K562 treated with DMSO at 1 percent for 4 hours (cell line): ENCODE results near the gene EOLA1. TPM values are rescaled to one million over a fixed set of nuclear protein-coding genes. Genes with fewer than 3 reads are reported as not detected.

ENCODE experiments used
- total RNA-seq: library from RNA; unstranded; fragments of 300-600 nt; gene quantifications from 2 replicates; pipeline ENCODE4 v1.2.3, GENCODE V29; 2022; ENCODE audit not compliant: insufficient read depth

EOLA1 gene
- total RNA-seq, result 18.5 and 19.2 TPM in 2 replicates

GRCh38 chrX:149540621-149541520 lies at the start of gene EOLA1:
Gene EOLA1, plus strand, starts transcription at chrX:149541012. Its CDS starts 4,619 bp downstream, at chrX:149545631.

GRCh38 chrX:149504915-149505651 lies 35.7 kb upstream of the EOLA1 start, which contains the start of gene IDS:
Gene IDS, minus strand, starts transcription at chrX:149505306. Its CDS starts 169 bp downstream, at chrX:149505137.

GRCh38 chrX:149549701-149550100 lies 8.9 kb downstream of the EOLA1 start, which contains the start of gene HSFX3:
Gene HSFX3, minus strand, starts transcription at chrX:149549924. Its CDS starts 72 bp downstream, at chrX:149549852.

GRCh38 chrX:149587359-149587758 lies 46.5 kb downstream of the EOLA1 start, which contains the start of gene MAGEA9B:
Gene MAGEA9B, minus strand, starts transcription at chrX:149587459. Its CDS starts 4,280 bp downstream, at chrX:149583179.

GRCh38 chrX:149595214-149595613 lies 54.4 kb downstream of the EOLA1 start, which contains the start of gene HSFX2:
Gene HSFX2, minus strand, starts transcription at chrX:149595314. Its CDS starts 614 bp downstream, at chrX:149594700.

Other genes with a start within 250 kb of the EOLA1 start
- 20.2 and 23.5 TPM in 2 replicates for gene IDS, start 35.7 kb upstream of the EOLA1 start, total RNA-seq
- not detected in 2 replicates for gene HSFX3, start 8.9 kb downstream of the EOLA1 start, total RNA-seq
- 21.2 and 24.5 TPM in 2 replicates for gene MAGEA9B, start 46.4 kb downstream of the EOLA1 start, total RNA-seq
- gene HSFX2, start 54.3 kb downstream of the EOLA1 start, total RNA-seq, result not detected in 2 replicates
- 6.2 and 12.4 TPM in 2 replicates for gene TMEM185A, start 90.8 kb downstream of the EOLA1 start, total RNA-seq
- 0.35 TPM in 1 of 2 replicates, not detected in the other for gene MAGEA11, start 171.0 kb downstream of the EOLA1 start, total RNA-seq
- 0.89 TPM in 1 of 2 replicates, not detected in the other for gene HSFX1, start 233.1 kb downstream of the EOLA1 start, total RNA-seq
- gene MAGEA9, start 240.9 kb downstream of the EOLA1 start, total RNA-seq, result not detected in 2 replicates